Tibial nerve (tissue), 4 donors: Measurements from ENCODE around the gene GDPGP1. TPM values are rescaled to one million over a fixed set of nuclear protein-coding genes. Genes with fewer than 3 reads are reported as not detected.

ENCODE experiments used
- DNase-seq, 2 donors: peaks; one replicate each; pipeline ENCODE4 v3.0.0-alpha.2; 2019; ENCODE audit warnings: low spot score in 2 of 2
- H3K27ac ChIP-seq, 4 donors: fragments of 200-600 bp; sonication (generic) in 3 of 4; one replicate each; pipeline ENCODE4 v1.5.1; 2017 to 2019; ENCODE audit warnings: mild to moderate bottlenecking in 1 of 4
- H3K27me3 ChIP-seq, 2 donors: fragments of 200-600 bp; sonication (generic) in 1 of 2; one replicate each; pipeline versions ENCODE4 v1.5.1 to v1.6.0; 2017 to 2019
- H3K36me3 ChIP-seq, 3 donors: fragments of 200-600 bp; sonication (generic); one replicate each; pipeline ENCODE4 v1.5.1; 2018 to 2019
- H3K4me1 ChIP-seq, 4 donors: fragments of 200-600 bp; sonication (generic) in 3 of 4; one replicate each; pipeline ENCODE4 v1.5.1; 2017 to 2019
- H3K4me3 ChIP-seq, 4 donors: fragments of 200-600 bp; sonication (generic) in 3 of 4; one replicate each; pipeline ENCODE4 v1.5.1; 2017 to 2019; ENCODE audit warnings: mild to moderate bottlenecking in 1 of 4, moderate library complexity in 1 of 4
- H3K9me3 ChIP-seq, 4 donors: fragments of 200-600 bp; sonication (generic) in 3 of 4; one replicate each; pipeline ENCODE4 v1.5.1; 2017 to 2019
- CTCF ChIP-seq, 5 experiments: fragments of 200-600 bp in 3 of 5; fragments of 450-650 bp in 2 of 5; sonication (generic) in 3 of 5; IDR thresholded peaks; one replicate each; pipeline ENCODE4 v1.5.1; 2016 to 2019; ENCODE audit warnings: antibody characterized with exemption in 5 of 5, mild to moderate bottlenecking in 3 of 5, moderate library complexity in 2 of 5
- EP300 ChIP-seq, 2 donors: sonication (generic); formaldehyde crosslinking; IDR thresholded peaks; one replicate each; pipeline ENCODE4 v1.6.1; 2017; ENCODE audit warnings: antibody characterized with exemption in 2 of 2, mild to moderate bottlenecking in 1 of 2
- POLR2A ChIP-seq, 2 donors: fragments of 450-650 bp; IDR thresholded peaks; one replicate each; pipeline ENCODE4 v1.6.1; 2017; ENCODE audit warnings: antibody characterized with exemption in 2 of 2, mild to moderate bottlenecking in 2 of 2, moderate library complexity in 2 of 2
- WGBS, 2 donors: methylation state at CpG; one replicate each; pipeline ENCODE4 v1.1.5; 2018; 5-methylcytosine and 5-hydroxymethylcytosine counted together
- total RNA-seq, 4 donors: library from RNA; depleted of rRNA; stranded (reverse); fragments of >200 nt; gene quantifications; one replicate each; pipeline ENCODE4 v1.1.0, GENCODE V29; 2016

Gene GDPGP1
- total RNA-seq, 4 donors from 2014 or later: 1.4 to 6.9 (median 4.9) TPM

GRCh38 chr15:90188914-90189748 lies 44.9 kb upstream of the GDPGP1 start:
- H3K36me3 ChIP-seq: no peaks in the 10 kb centered on the region
- peak overlapping the region in 3 of 4 donors; percentile 83 to 97 (median 96) for H3K27ac ChIP-seq
- DNase-seq: no peak
- no peaks in the 10 kb centered on the region for H3K9me3 ChIP-seq
- peak in 1 of 2 donors; percentile 79 for TF ChIP-seq EP300 (IDR thresholded peaks at IDR 0.05)
- TF ChIP-seq POLR2A (IDR thresholded peaks at IDR 0.05): no peak
- no peak for TF ChIP-seq CTCF (IDR thresholded peaks at IDR 0.05)
- H3K4me3 ChIP-seq: peak overlapping the region in 1 of 4 donors; percentile 11
- no peaks in the 10 kb centered on the region for H3K27me3 ChIP-seq
- 67 to 76% methylated on average over 8 of the region's 8 CpGs for WGBS, 2 donors
- peaks cover 0 to 85% (median 69%) of the 10 kb centered on the region in 4 donors for H3K4me1 ChIP-seq

GRCh38 chr15:90189781-90190467 lies 44.1 kb upstream of the GDPGP1 start:
- Histone ChIP-seq H3K36me3 (no peaks in the 10 kb centered on the region), H3K27me3 (no peaks in the 10 kb centered on the region), H3K9me3 (no peaks in the 10 kb centered on the region), H3K4me3 (no peak overlapping the region), H3K4me1 (peaks cover 0 to 84% (median 69%) of the 10 kb centered on the region in 4 donors), H3K27ac (peak overlapping the region; percentile 75 to 97 (median 86))
- 73 to 77% methylated on average over 10 of the region's 10 CpGs for WGBS, 2 donors
- TF ChIP-seq CTCF (IDR thresholded peaks at IDR 0.05): no peak
- TF ChIP-seq POLR2A (IDR thresholded peaks at IDR 0.05): no peak
- no peak for TF ChIP-seq EP300 (IDR thresholded peaks at IDR 0.05)
- no peak for DNase-seq

GRCh38 chr15:90190606-90191343 lies 43.2 kb upstream of the GDPGP1 start:
- H3K27me3 ChIP-seq: no peaks in the 10 kb centered on the region
- TF ChIP-seq POLR2A (IDR thresholded peaks at IDR 0.05) (no peak), EP300 (IDR thresholded peaks at IDR 0.05) (no peak), CTCF (IDR thresholded peaks at IDR 0.05) (no peak)
- no peaks in the 10 kb centered on the region for H3K9me3 ChIP-seq
- peaks cover 0 to 3% (median 0%) of the 10 kb centered on the region in 3 donors for H3K36me3 ChIP-seq
- peaks cover 0 to 87% (median 71%) of the 10 kb centered on the region in 4 donors for H3K4me1 ChIP-seq
- no peak overlapping the region for H3K4me3 ChIP-seq
- H3K27ac ChIP-seq: peak overlapping the region; percentile 75 to 97 (median 86)
- 83 to 94% methylated on average over 5 to 10 of the region's 10 CpGs for WGBS, 2 donors
- no peak for DNase-seq

DNA sequence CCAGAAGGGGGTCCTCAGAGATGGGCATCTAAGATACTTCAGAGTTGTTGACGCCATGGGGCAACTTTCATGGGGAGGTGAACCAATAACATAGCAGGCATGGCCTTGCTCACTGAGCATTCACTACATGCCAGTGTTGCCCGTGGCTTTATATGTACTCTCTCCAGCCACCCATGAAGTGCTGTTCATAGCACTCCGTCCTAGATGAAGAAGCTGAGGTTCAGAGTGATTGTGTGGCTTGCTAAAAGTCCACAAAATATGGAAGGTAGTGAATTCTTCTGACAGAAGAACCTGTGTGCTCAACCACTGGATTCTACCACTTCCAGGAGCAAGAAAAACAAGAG lies 42.7 kb upstream of the GDPGP1 start:
- Histone ChIP-seq H3K36me3 (peaks cover 0 to 4% (median 0%) of the 10 kb centered on the region in 3 donors), H3K27ac (peak overlapping the region; percentile 75 to 97 (median 86)), H3K27me3 (no peaks in the 10 kb centered on the region), H3K4me1 (peaks cover 0 to 82% (median 65%) of the 10 kb centered on the region in 4 donors), H3K4me3 (peak overlapping the region in 1 of 4 donors; percentile 21), H3K9me3 (no peaks in the 10 kb centered on the region)
- TF ChIP-seq EP300 (IDR thresholded peaks at IDR 0.05) (no peak), POLR2A (IDR thresholded peaks at IDR 0.05) (no peak), CTCF (IDR thresholded peaks at IDR 0.05) (no peak)
- DNase-seq: no peak
- 51 to 70% methylated on average over 3 of the region's 3 CpGs for WGBS, 2 donors
